Measurements from ENCODE around the gene FAM168B.

The FAM168B gene

DNA sequence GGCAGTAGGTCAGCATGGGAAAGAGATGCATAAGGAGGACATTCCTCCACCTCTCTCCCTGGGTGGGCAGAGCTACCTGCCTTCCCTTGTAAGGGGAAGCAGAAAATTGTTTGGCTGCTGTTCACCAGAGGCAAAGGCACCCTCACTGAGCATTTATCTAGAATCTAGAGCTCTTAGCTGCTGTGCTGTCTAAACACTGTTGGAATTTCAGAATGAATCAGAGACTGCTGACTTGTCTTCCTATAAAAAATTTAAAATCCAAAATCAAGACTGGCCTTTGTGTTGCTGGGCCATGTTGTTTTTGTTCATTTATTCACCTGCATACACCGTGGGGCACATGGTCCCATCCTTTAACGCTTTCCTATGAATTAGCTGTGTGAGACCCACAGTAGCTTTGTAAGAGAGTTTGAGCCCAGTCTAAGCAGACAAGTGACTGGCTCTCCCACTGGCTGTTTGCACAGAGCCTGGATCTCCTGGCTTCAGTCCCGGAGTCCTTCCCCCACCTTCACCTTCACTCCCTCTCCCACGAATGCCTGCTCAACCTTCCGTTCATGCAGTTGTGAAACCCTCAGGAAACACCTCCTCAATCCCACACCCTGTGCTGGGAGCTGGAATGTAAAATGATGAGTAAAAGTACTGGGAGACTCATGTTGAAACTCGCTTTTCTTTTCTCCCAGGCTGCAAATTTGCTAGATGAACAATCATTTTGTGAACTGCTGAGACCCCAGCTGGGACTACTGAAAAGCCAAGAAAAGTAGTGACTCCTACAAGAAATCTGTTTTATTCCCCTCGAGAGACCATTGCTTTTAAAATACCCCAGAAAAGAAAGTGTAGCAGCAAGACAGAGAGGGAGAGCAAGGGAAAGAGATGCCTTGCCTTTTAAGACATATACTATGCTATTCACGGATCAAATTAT, 76.2 kb downstream of the FAM168B start:
- no peak for DNase-seq

DNA sequence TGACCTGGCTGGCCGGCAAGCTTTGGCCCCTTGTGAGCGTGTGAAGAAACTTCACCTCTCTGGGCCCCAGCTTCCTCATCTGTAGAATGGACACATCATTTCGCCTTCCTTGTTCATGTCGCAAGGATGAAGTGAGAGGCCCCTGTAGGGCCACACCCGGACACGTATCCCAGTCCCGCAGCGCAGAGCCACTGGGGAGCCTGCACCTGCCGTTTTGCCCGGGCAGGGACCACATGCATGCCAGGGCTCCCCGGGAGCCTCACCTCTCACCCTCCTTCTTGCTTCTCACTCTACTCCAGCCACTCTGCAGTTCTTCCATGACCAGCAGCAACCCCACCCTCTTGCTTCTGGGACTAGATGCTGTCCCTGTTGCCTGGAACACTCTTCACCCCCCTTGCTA, 77.5 kb downstream of the FAM168B start:
- DNase-seq = no peak

DNA sequence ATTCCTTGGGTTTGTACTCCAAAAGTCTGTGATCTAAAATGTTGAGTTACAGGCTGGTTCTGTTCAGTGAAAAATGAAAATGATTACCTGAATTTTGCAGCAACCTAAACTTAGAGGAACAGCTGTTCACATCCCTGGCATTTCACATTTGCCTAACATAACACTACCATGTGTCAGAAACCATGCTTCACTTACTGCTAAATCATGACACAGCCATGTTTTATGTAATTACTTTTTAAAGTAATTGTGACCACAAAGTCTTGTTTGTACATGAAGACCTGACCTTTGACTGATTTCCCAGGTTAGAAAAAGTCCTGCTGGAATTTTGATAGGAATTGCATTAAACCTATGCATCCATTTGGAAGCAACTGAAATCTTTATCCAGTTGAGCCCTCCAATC, 79.1 kb downstream of the FAM168B start:
- DNase-seq = no peak

DNA sequence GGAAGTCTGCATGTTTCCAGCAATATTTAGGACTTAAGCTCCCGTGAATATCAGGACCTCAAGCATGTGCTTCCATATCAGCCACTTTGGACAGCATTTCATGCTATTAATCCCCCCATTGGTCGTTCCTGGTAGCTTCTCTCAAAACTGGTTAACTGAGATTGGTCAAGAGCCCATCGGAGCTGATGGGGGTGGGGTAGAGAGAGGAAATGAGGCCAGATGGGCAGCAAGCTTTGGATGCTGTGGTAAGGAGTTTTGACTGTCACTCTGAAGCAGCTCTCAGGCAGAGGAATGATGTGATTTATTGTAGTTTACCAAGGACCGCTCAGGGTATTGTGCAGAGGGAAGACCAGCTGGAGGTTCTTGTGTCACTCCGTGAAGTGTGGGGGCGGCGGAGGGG, 81.8 kb downstream of the FAM168B start:
- no peak for DNase-seq

DNA sequence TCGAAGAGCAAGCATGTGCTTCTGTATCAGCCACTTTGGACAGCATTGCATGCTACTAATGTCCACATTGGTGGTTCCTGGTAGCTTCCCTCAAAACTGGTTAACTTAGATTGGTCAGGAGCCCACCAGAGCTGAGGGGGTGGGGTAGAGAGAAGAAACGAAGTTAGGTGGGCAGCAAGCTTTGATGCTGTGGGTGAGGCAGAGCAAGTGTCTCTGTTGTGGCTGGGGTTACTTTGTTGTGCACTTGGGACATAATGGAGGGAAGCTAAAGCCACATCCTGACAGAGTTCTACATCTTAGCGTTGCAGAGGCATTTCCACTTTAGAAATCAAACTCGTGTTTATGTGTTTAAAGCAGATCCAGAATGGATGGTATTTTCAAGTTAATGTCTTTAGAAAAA, 82.7 kb downstream of the FAM168B start:
- no peak for DNase-seq

DNA sequence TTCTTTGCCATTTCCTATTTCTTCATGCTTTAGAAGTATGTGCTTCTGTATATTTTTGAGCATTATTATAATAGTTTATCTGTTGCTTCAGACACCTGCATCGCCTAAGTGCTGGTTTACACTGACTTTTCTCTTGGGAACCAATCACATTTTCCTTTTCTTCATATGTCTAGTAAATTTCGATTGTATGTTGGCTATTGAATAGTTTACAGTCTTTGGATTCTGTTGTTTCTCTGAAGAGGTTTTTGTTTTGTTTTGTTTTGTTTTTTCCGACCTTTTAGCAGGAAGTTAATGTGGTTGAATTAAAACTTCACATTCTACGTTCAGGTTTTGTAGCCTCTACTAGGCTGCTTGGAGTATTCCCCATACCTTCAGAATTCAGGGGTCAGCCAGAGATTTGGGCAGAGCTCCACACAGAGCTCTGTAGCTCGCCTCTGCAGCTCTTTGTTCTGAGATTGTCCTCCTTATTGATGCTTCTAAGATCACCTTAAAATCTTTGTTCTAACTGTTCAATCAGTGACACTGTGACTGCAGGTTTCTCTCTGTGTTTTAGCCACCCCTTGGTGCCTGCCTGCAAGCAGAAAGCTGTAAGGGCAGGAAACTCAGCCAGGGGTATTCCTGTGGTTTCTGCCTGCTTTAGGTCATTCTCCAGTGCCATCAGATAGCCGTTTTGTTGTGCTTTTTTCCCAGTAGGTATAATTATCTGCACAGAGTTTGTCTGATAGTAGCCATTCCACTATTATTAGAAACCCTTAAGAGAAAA, 83.4 kb downstream of the FAM168B start:
- DNase-seq = no peak

DNA sequence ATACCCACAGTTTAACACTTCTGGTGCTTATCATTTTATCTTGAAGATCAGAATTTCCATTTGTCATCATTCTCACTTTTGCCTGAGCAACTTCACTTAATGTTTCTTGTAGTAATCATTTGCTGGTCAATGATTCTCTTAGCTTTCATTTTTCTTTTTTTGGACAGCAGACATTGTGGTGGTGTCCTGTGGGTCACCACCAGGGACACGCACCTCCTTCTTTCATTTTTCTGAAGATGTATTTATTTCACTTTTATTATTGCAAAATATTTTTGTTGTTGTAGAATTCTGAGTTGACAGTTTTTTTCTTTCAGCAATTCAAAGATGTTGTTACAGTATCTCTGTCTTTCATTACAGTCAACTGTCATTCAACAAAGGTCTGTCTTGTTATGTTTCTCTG, 84.3 kb downstream of the FAM168B start:
- DNase-seq = no peak

DNA sequence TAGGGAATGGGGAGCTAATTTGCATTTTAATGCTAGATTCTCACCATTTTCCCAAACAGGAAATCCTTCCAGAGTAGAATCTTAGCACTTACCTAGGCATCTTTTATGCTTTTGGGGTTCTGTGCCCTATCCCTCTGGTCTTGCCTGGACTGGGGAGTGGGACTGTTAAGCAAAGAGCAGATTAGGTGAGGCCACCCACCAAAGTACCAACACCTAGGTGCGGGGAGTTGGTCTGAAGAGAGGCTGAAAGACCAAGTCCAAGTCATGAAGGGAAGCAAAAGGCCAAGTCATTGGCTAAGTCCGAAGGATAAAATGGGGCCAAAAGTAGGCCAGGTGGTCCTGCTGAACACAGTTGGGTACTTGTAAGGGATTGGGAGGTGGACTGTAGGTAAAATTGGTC, 86.7 kb downstream of the FAM168B start:
- no peak for DNase-seq

DNA sequence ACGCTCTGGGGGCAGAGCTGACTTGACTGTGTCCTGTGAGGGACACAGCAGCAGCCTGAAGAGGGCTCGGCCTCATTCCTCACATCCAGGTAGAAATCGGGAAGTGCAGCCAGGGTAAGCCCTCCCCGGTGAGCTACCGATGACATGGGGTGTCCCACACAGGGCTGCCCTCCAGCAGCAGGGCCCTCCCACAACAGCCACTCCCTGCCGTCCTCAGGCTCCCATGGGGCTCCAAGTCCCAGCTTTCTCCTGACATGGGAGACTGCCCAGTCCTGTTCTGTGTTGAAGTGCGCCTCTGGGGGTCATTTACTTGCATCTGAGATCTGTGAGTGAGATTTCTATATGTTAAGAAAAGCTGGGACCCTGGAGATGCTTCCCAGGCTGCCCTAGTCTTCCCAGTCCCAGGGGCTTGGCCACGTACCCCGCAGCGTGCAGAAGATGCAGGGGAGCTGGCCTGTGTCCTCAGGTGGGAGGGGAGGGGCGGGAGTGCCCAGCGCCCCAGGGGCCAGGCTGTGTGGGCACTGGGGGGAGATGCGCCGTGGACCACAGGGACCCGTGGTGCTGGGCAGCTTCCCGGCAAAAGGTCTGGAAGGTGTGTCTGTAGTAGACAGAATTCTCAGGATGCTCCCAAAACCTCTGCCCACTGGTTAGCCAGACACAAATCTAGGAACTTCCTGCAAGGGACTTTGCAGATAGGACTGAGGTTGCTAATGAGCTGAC, 87.9 kb downstream of the FAM168B start:
- DNase-seq = no peak

DNA sequence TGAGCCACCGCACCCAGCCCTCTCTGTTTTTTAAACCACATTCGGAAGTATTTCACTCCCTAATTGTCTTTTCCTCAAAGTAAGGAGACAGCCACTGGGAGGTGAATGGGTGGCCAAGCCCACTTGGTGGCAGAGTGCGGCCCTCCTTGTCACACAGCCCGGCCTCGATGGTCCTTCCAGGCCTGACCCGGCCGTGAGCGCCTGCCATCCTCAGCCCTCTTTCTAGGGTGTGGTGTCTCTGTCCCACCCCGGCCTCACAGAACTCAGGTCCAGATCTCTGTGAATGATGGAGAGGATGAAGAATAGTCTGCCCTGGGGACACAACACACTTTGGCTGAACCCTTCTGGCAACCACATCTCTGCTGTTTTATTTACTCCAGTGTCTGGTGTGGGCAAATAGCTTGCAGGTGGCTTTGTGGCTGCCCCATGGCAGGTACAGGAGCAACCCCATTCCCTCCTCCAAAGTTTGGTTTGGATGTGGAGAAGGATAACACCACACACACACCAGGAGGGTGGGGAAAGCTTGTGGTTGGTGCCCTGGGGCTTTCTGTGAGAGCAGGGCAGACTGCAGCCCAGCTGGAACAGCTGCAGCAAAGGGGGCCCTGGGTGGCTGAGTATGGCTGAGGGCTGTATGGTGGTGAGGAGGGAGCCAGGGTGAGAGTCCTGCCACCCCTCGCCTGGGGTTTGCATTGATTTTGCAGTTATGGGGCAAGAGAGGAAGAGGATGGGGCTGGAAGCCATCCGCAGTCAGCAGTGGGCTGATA, 88.6 kb downstream of the FAM168B start:
- DNase-seq = no peak

DNA sequence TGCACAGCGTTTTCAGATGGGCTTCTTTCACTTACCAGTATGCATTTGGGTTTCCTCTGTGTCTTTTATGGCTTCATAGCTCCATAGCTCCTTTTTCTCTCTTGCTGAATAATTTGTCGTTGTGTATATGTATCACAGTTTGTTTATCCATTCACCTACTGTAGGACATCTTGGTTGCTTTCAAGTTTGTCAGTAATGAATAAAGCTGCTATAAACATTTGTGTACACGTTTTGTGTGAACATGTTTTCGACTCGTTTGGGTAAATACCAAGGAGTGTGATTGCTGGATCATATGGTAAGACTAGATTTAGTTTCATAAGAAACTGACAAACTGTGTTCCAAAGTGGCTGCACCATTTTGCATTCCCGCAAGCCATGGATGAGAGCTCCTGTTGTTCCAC, 94.7 kb downstream of the FAM168B start:
- no peak for DNase-seq
